ENCODE data around the gene OR1F1.
A peak's percentile ranks its signal among the peaks of the same experiment; 100 is the strongest.

The OR1F1 gene

GRCh38 chr16:3144321-3144983 is 43.6 kb upstream of the OR1F1 start:
- H3K4me1 ChIP-seq (ENCODE audit: control insufficient read depth in 1 of 2, insufficient read depth in 2 of 2, low read length in 2 of 2) = peaks cover 1 to 5% of the 10 kb centered on the region in 2 donors
- H3K27ac ChIP-seq (ENCODE audit: low read length) = no peak overlapping the region
- no peaks in the 10 kb centered on the region for H3K9me3 ChIP-seq (ENCODE audit: control insufficient read depth in 1 of 2, low read length in 2 of 2)
- no peak overlapping the region for H3K4me3 ChIP-seq (ENCODE audit: low read depth in 1 of 2, low read length in 2 of 2)
- H3K27me3 ChIP-seq (ENCODE audit: low read depth, low read length) = no peaks in the 10 kb centered on the region
- peaks cover 0 to 33% of the 10 kb centered on the region in 2 donors for H3K36me3 ChIP-seq (ENCODE audit: control insufficient read depth in 1 of 2, insufficient read depth in 2 of 2, low read length in 2 of 2)

- Histone ChIP-seq H3K27me3 (ENCODE audit: low read depth, low read length) (no peaks in the 10 kb centered on the region), H3K4me1 (ENCODE audit: control insufficient read depth in 1 of 2, insufficient read depth in 2 of 2, low read length in 2 of 2) (peaks cover 2 to 7% of the 10 kb centered on the region in 2 donors), H3K27ac (ENCODE audit: low read length) (no peak overlapping the region), H3K36me3 (ENCODE audit: control insufficient read depth in 1 of 2, insufficient read depth in 2 of 2, low read length in 2 of 2) (peaks cover 0 to 31% of the 10 kb centered on the region in 2 donors), H3K4me3 (ENCODE audit: low read depth in 1 of 2, low read length in 2 of 2) (no peak overlapping the region), H3K9me3 (ENCODE audit: control insufficient read depth in 1 of 2, low read length in 2 of 2) (no peaks in the 10 kb centered on the region)
Observed at GRCh38 chr16:3145151-3145550, 42.9 kb upstream of the OR1F1 start.

GRCh38 chr16:3145660-3146059 is 42.3 kb upstream of the OR1F1 start:
- Histone ChIP-seq H3K27me3 (ENCODE audit: low read depth, low read length) (no peaks in the 10 kb centered on the region), H3K27ac (ENCODE audit: low read length) (no peak overlapping the region), H3K4me3 (ENCODE audit: low read depth in 1 of 2, low read length in 2 of 2) (no peak overlapping the region), H3K4me1 (ENCODE audit: control insufficient read depth in 1 of 2, insufficient read depth in 2 of 2, low read length in 2 of 2) (peaks cover 2 to 7% of the 10 kb centered on the region in 2 donors), H3K36me3 (ENCODE audit: control insufficient read depth in 1 of 2, insufficient read depth in 2 of 2, low read length in 2 of 2) (peaks cover 0 to 26% of the 10 kb centered on the region in 2 donors), H3K9me3 (ENCODE audit: control insufficient read depth in 1 of 2, low read length in 2 of 2) (no peaks in the 10 kb centered on the region)

DNA sequence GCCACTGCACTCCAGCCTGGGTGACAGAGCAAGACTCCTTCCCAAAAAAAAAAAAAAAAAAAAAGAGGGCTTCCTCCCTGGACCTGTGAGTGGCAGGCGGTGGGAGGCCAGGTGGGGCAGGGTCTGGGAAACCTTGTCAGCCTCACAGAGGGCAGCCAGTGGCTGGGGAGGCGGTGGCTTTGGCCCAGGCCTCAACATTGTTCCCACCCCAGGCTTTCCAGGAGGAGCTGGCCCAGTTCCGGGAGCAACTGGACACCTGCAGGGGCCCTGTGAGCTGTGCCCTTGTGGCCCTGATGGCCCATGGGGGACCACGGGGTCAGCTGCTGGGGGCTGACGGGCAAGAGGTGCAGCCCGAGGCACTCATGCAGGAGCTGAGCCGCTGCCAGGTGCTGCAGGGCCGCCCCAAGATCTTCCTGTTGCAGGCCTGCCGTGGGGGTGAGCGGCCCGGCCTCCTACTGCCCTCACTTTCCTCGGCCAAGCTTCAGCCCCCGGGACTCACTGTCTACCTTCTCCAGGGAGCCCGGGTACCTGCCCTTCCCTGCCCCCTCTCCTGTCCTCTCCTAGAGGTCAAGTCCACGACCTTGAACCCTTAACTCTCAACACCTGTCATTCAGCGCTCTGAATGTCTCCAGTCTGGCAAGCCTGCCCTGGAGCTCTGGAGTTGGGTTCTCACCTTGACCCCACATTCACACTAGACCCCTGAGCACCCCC is 40.8 kb upstream of the OR1F1 start:
- no peaks in the 10 kb centered on the region for H3K9me3 ChIP-seq (ENCODE audit: control insufficient read depth in 1 of 2, low read length in 2 of 2)
- H3K27me3 ChIP-seq (ENCODE audit: low read depth, low read length) = no peaks in the 10 kb centered on the region
- H3K27ac ChIP-seq (ENCODE audit: low read length) = no peak overlapping the region
- H3K4me1 ChIP-seq (ENCODE audit: control insufficient read depth in 1 of 2, insufficient read depth in 2 of 2, low read length in 2 of 2) = peaks cover 2 to 12% of the 10 kb centered on the region in 2 donors
- H3K36me3 ChIP-seq (ENCODE audit: control insufficient read depth in 1 of 2, insufficient read depth in 2 of 2, low read length in 2 of 2) = peaks cover 0 to 10% of the 10 kb centered on the region in 2 donors
- no peak overlapping the region for H3K4me3 ChIP-seq (ENCODE audit: low read depth in 1 of 2, low read length in 2 of 2)

DNA sequence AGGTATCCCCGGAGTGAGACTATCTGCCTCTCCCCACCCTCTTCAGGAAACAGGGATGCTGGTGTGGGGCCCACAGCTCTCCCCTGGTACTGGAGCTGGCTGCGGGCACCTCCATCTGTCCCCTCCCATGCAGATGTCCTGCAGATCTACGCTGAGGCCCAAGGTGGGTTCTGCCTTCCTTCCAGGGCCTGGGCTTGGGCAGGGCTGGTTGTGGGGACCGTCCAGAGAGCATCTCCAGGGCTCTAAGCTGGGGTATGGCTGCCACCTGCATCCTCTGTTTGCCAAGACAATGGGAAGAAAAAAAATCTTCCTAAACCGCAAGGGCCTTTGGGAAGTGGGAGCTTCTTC is 40.3 kb upstream of the OR1F1 start:
- Histone ChIP-seq H3K36me3 (ENCODE audit: control insufficient read depth in 1 of 2, insufficient read depth in 2 of 2, low read length in 2 of 2) (peaks cover 0 to 5% of the 10 kb centered on the region in 2 donors), H3K27ac (ENCODE audit: low read length) (no peak overlapping the region), H3K9me3 (ENCODE audit: control insufficient read depth in 1 of 2, low read length in 2 of 2) (no peaks in the 10 kb centered on the region), H3K27me3 (ENCODE audit: low read depth, low read length) (no peaks in the 10 kb centered on the region), H3K4me3 (ENCODE audit: low read depth in 1 of 2, low read length in 2 of 2) (no peak overlapping the region), H3K4me1 (ENCODE audit: control insufficient read depth in 1 of 2, insufficient read depth in 2 of 2, low read length in 2 of 2) (peaks cover 2 to 17% of the 10 kb centered on the region in 2 donors)

DNA sequence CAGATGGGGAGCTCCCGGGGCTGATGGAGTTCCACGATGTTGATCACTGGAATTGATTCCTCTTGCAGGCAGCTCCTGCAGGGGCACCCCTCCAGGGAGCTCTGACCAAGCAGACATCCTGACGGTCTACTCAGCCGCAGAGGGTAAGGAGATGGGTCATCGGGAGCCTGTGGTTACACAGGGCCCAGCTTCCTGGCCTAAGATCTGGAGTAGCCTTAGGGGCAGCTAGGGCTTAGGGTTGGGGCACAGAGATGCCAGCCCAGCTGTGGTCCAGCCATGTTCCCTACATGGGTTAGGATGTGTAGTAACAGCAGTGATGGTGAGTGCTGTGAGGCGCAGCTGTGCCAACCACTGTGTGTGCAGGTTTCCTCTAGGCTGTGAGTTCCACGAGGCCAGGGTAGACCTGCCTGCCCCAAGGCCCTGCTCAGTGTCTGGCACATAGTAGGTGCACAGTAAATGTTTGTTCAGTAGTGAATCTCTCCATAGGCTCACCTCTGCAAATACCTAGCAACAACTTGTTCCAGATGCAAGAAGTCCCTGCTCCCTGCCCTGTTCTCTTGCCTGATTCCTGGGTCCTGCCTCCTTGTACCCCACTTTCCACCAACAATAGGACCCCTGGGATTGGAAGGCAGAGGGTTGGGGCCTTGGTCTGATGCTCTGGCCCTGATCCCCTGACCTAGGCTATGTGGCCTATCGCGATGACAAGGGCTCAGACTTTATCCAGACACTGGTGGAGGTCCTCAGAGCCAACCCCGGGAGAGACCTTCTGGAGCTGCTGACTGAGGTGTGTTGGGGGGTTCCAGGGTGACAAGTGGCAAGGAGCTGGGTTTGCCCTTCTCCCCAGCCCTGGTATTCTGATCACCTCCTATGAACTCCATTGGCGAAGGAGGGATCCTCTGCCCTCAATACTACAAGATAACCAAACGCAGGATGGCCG is 39.5 kb upstream of the OR1F1 start:
- no peak overlapping the region for H3K4me3 ChIP-seq (ENCODE audit: low read depth in 1 of 2, low read length in 2 of 2)
- H3K36me3 ChIP-seq (ENCODE audit: control insufficient read depth in 1 of 2, insufficient read depth in 2 of 2, low read length in 2 of 2) = no peaks in the 10 kb centered on the region
- peaks cover 2 to 17% of the 10 kb centered on the region in 2 donors for H3K4me1 ChIP-seq (ENCODE audit: control insufficient read depth in 1 of 2, insufficient read depth in 2 of 2, low read length in 2 of 2)
- H3K27me3 ChIP-seq (ENCODE audit: low read depth, low read length) = no peaks in the 10 kb centered on the region
- no peak overlapping the region for H3K27ac ChIP-seq (ENCODE audit: low read length)
- no peaks in the 10 kb centered on the region for H3K9me3 ChIP-seq (ENCODE audit: control insufficient read depth in 1 of 2, low read length in 2 of 2)

- Histone ChIP-seq H3K27me3 (ENCODE audit: low read depth, low read length) (no peaks in the 10 kb centered on the region), H3K4me3 (ENCODE audit: low read depth in 1 of 2, low read length in 2 of 2) (peak overlapping the region in 1 of 2 donors; percentile 80), H3K27ac (ENCODE audit: low read length) (no peak overlapping the region), H3K9me3 (ENCODE audit: control insufficient read depth in 1 of 2, low read length in 2 of 2) (peaks cover 0 to 3% of the 10 kb centered on the region in 2 donors), H3K4me1 (ENCODE audit: control insufficient read depth in 1 of 2, insufficient read depth in 2 of 2, low read length in 2 of 2) (peaks cover 2 to 17% of the 10 kb centered on the region in 2 donors), H3K36me3 (ENCODE audit: control insufficient read depth in 1 of 2, insufficient read depth in 2 of 2, low read length in 2 of 2) (no peaks in the 10 kb centered on the region)
Observed at GRCh38 chr16:3149193-3149530, 38.8 kb upstream of the OR1F1 start.

GRCh38 chr16:3149630-3150345 is 38.2 kb upstream of the OR1F1 start:
- Histone ChIP-seq H3K9me3 (ENCODE audit: control insufficient read depth in 1 of 2, low read length in 2 of 2) (peaks cover 0 to 4% of the 10 kb centered on the region in 2 donors), H3K36me3 (ENCODE audit: control insufficient read depth in 1 of 2, insufficient read depth in 2 of 2, low read length in 2 of 2) (no peaks in the 10 kb centered on the region), H3K4me3 (ENCODE audit: low read depth in 1 of 2, low read length in 2 of 2) (peak overlapping the region; percentile 80 to 81), H3K27ac (ENCODE audit: low read length) (peak overlapping the region; percentile 62), H3K4me1 (ENCODE audit: control insufficient read depth in 1 of 2, insufficient read depth in 2 of 2, low read length in 2 of 2) (peaks cover 2 to 17% of the 10 kb centered on the region in 2 donors), H3K27me3 (ENCODE audit: low read depth, low read length) (no peaks in the 10 kb centered on the region)

- Histone ChIP-seq H3K9me3 (ENCODE audit: control insufficient read depth in 1 of 2, low read length in 2 of 2) (peaks cover 0 to 4% of the 10 kb centered on the region in 2 donors), H3K4me3 (ENCODE audit: low read depth in 1 of 2, low read length in 2 of 2) (peak overlapping the region; percentile 80 to 81), H3K27me3 (ENCODE audit: low read depth, low read length) (no peaks in the 10 kb centered on the region), H3K4me1 (ENCODE audit: control insufficient read depth in 1 of 2, insufficient read depth in 2 of 2, low read length in 2 of 2) (peaks cover 2 to 17% of the 10 kb centered on the region in 2 donors), H3K36me3 (ENCODE audit: control insufficient read depth in 1 of 2, insufficient read depth in 2 of 2, low read length in 2 of 2) (no peaks in the 10 kb centered on the region), H3K27ac (ENCODE audit: low read length) (peak overlapping the region; percentile 63)
Observed at GRCh38 chr16:3150346-3151218, 37.4 kb upstream of the OR1F1 start.

DNA sequence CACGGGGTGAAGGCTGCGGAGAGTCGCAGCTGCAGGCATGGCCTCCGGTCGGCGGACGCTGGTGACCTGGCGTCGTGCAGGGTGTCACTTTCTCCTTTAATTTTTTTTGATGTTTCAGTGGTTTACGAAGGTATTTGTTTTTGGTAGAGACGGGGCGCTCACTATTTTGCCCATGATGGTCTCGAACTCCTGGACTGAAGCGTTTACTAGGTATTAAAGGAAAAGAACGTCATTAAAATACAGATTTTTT is 36.1 kb upstream of the OR1F1 start:
- Histone ChIP-seq H3K36me3 (ENCODE audit: control insufficient read depth in 1 of 2, insufficient read depth in 2 of 2, low read length in 2 of 2) (no peaks in the 10 kb centered on the region), H3K27ac (ENCODE audit: low read length) (no peak overlapping the region), H3K9me3 (ENCODE audit: control insufficient read depth in 1 of 2, low read length in 2 of 2) (peaks cover 0 to 4% of the 10 kb centered on the region in 2 donors), H3K27me3 (ENCODE audit: low read depth, low read length) (no peaks in the 10 kb centered on the region), H3K4me1 (ENCODE audit: control insufficient read depth in 1 of 2, insufficient read depth in 2 of 2, low read length in 2 of 2) (peaks cover 2 to 17% of the 10 kb centered on the region in 2 donors), H3K4me3 (ENCODE audit: low read depth in 1 of 2, low read length in 2 of 2) (peak overlapping the region; percentile 52 to 67)

Measured in muscle layer of duodenum (tissue), 2 donors.